Right lobe of liver (tissue), 4 donors: ENCODE results near the gene C16orf92.

ENCODE experiments used
- CTCF ChIP-seq, 4 donors: fragments of 200-600 bp in 3 of 4; fragments of 450-650 bp in 1 of 4; IDR thresholded peaks; one replicate each; pipeline versions ENCODE4 v1.5.1 to v1.8.0; 2016 to 2022; ENCODE audit warnings: antibody characterized with exemption in 4 of 4, mild to moderate bottlenecking in 2 of 4
- POLR2A ChIP-seq: fragments of 450-650 bp; IDR thresholded peaks from one replicate; pipeline ENCODE4 v1.6.1; 2017; ENCODE audit warnings: antibody characterized with exemption, mild to moderate bottlenecking
- donor health status: DM: no; HTN: no; CAD: no.
- donor health status: DM: no; HTN: no; CAD: no.
- donor health status: DM: no; HTN: yes; CAD: no.

GRCh38 chr16:29973384-29974246 lies 49.4 kb upstream of the C16orf92 start, which contains the start of gene TAOK2:
- TF ChIP-seq POLR2A (peak; percentile 69), CTCF (IDR thresholded peaks at IDR 0.05) (no peak)
